ENCODE data around the gene CDCA4.

DNA sequence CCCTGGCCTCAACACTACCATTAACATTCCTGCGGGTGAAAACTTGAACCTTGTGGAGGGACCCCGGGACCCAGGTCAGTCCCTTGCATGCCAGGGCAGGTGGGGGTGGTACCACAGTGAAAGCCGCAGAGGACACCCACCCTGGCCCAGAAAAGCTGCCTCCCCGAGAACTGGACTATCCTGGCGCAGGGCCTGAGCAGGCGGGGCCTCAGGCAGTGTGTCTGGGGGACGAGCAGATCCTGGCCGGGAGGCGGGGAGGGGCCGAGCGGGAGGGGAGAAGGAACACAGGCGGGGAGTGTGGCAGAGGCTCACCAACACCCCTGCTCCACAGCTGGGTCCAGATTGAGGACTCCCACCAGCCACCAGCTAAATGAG lies 52.7 kb downstream of the CDCA4 start:
- TF ChIP-seq EZH2 (IDR thresholded peaks at IDR 0.05; ENCODE audit: insufficient read depth, poor library complexity, severe bottlenecking) = no peak
- no peak for TF ChIP-seq EZH2phosphoT487 (IDR thresholded peaks at IDR 0.05; ENCODE audit: insufficient read depth, low read depth)
